Osteoblast (primary cell): ENCODE measurements around the gene PIGN. TPM values are rescaled to one million over a fixed set of nuclear protein-coding genes. Genes with fewer than 3 reads are reported as not detected.

Source experiments
- DNase-seq: peaks from one replicate; pipeline ENCODE4 v3.0.0; 2011; ENCODE audit warnings: low spot score, mixed read lengths; ENCODE audit not compliant: insufficient read length; ENCODE audit errors: missing footprints
- H2AFZ ChIP-seq: 2 replicates; pipeline ENCODE4 v1.6.0; 2011; ENCODE audit warnings: mild to moderate bottlenecking, low read length
- H3K27ac ChIP-seq: 2 replicates; pipeline ENCODE4 v1.5.1; 2011; ENCODE audit warnings: mild to moderate bottlenecking, low read depth, low read length, moderate library complexity
- H3K27me3 ChIP-seq: 2 replicates; pipeline ENCODE4 v1.6.0; 2012; ENCODE audit warnings: mild to moderate bottlenecking, control low read depth, inconsistent platforms, low read length, moderate library complexity; ENCODE audit not compliant: insufficient read depth
- H3K36me3 ChIP-seq: 2 replicates; pipeline ENCODE4 v1.5.1; 2011; ENCODE audit warnings: mild to moderate bottlenecking, low read length, control low read depth, moderate library complexity; ENCODE audit not compliant: insufficient read depth
- H3K4me1 ChIP-seq: 2 replicates; pipeline ENCODE4 v1.5.1; 2011; ENCODE audit warnings: mild to moderate bottlenecking, low read length, control low read depth, moderate library complexity; ENCODE audit not compliant: insufficient read depth
- H3K4me2 ChIP-seq: 2 replicates; pipeline ENCODE4 v1.6.0; 2011; ENCODE audit warnings: mild to moderate bottlenecking, low read length; ENCODE audit not compliant: insufficient read depth
- H3K4me3 ChIP-seq: fragments of 200-600 bp; sonication (generic); 3 replicates; pipeline ENCODE4 v1.5.1; 2012; ENCODE audit warnings: mild to moderate bottlenecking, low read length, inconsistent platforms; ENCODE audit not compliant: insufficient read depth
- H3K79me2 ChIP-seq: 2 replicates; pipeline ENCODE4 v1.6.0; 2012; ENCODE audit warnings: mild to moderate bottlenecking, low read length, control low read depth, inconsistent platforms; ENCODE audit not compliant: insufficient read depth
- H3K9me3 ChIP-seq: 2 replicates; pipeline ENCODE4 v1.5.1; 2011; ENCODE audit warnings: low read depth, low read length, control low read depth
- H4K20me1 ChIP-seq: 2 replicates; pipeline ENCODE4 v1.6.0; 2012; ENCODE audit warnings: mild to moderate bottlenecking, low read length, control low read depth; ENCODE audit not compliant: insufficient read depth
- total RNA-seq: library from RNA; depleted of rRNA; stranded (reverse); fragments of >200 nt; gene quantifications from 2 replicates; pipeline ENCODE4 v1.2.3, GENCODE V29; 2012
- TF ChIP-seq, protein P1 (sequence below): IDR thresholded peaks from 2 replicates; pipeline ENCODE4 v1.5.1; 2011; ENCODE audit warnings: mild to moderate bottlenecking, low read depth, low read length, moderate library complexity; ENCODE audit errors: extremely low read depth

Gene PIGN
- total RNA-seq, 1 donor: 44.2 TPM

DNA sequence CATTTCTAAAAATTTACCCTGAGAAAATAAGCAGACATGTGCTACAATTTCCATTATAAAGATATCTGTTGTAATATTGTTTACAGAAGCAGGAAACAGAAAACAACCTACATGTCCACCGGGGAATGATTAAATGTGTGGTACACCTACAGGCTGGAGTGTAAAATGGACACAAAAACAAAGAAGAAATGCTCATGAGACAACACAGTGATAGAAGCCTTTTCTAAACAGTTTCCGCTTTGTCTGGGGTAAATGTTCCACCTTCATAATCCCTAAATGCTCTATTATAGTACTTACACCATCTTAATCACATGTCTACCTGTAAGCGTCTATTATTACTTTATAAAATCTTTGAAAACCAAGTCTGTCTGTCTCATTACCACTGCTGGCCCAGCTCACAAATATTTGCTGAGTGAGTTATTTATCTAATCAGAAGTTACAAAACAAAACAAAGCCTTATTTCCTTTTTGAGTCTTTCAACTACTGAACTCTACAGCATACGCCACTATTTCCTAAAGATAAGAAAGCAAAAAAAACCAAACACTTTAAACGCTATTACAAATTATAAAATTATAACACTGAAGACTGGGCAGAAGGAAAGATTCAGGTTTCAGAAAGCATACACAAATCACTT is 95.3 kb downstream of the PIGN start:
- DNase-seq: no peak
- Histone ChIP-seq H3K27me3 (no peaks in the 10 kb centered on the region), H3K79me2 (no peaks in the 10 kb centered on the region), H3K4me3 (no peak overlapping the region), H3K4me2 (no peak overlapping the region), H3K9me3 (no peaks in the 10 kb centered on the region), H3K4me1 (peaks cover 4% of the 10 kb centered on the region), H3K27ac (no peak overlapping the region), H2AFZ (no peak overlapping the region), H4K20me1 (no peaks in the 10 kb centered on the region), H3K36me3 (no peaks in the 10 kb centered on the region)
- TF ChIP-seq, protein P1, sequence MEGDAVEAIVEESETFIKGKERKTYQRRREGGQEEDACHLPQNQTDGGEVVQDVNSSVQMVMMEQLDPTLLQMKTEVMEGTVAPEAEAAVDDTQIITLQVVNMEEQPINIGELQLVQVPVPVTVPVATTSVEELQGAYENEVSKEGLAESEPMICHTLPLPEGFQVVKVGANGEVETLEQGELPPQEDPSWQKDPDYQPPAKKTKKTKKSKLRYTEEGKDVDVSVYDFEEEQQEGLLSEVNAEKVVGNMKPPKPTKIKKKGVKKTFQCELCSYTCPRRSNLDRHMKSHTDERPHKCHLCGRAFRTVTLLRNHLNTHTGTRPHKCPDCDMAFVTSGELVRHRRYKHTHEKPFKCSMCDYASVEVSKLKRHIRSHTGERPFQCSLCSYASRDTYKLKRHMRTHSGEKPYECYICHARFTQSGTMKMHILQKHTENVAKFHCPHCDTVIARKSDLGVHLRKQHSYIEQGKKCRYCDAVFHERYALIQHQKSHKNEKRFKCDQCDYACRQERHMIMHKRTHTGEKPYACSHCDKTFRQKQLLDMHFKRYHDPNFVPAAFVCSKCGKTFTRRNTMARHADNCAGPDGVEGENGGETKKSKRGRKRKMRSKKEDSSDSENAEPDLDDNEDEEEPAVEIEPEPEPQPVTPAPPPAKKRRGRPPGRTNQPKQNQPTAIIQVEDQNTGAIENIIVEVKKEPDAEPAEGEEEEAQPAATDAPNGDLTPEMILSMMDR: no peak

- no peak overlapping the region for H3K4me2 ChIP-seq
- H3K27me3 ChIP-seq: no peaks in the 10 kb centered on the region
- no peaks in the 10 kb centered on the region for H3K79me2 ChIP-seq
- H3K36me3 ChIP-seq: no peaks in the 10 kb centered on the region
- H3K4me3 ChIP-seq: no peak overlapping the region
- no peaks in the 10 kb centered on the region for H3K9me3 ChIP-seq
- H3K27ac ChIP-seq: no peak overlapping the region
- TF ChIP-seq, protein P1: no peak
- no peak overlapping the region for H2AFZ ChIP-seq
- no peaks in the 10 kb centered on the region for H4K20me1 ChIP-seq
- no peak for DNase-seq
- H3K4me1 ChIP-seq: peaks cover 4% of the 10 kb centered on the region
Observed at GRCh38 chr18:62089174-62089573, 97.7 kb downstream of the PIGN start.

- TF ChIP-seq, protein P1: no peak
- no peaks in the 10 kb centered on the region for H3K27me3 ChIP-seq
- H3K4me3 ChIP-seq: no peak overlapping the region
- peak; percentile 5 for DNase-seq
- H3K9me3 ChIP-seq: no peaks in the 10 kb centered on the region
- peaks cover 4% of the 10 kb centered on the region for H3K4me1 ChIP-seq
- H3K79me2 ChIP-seq: no peaks in the 10 kb centered on the region
- H4K20me1 ChIP-seq: no peaks in the 10 kb centered on the region
- H3K36me3 ChIP-seq: no peaks in the 10 kb centered on the region
- no peak overlapping the region for H3K4me2 ChIP-seq
- H2AFZ ChIP-seq: no peak overlapping the region
- H3K27ac ChIP-seq: no peak overlapping the region
Observed at GRCh38 chr18:62088156-62088555, 98.7 kb downstream of the PIGN start.

- H3K36me3 ChIP-seq: no peaks in the 10 kb centered on the region
- H3K4me3 ChIP-seq: no peak overlapping the region
- no peak overlapping the region for H2AFZ ChIP-seq
- H3K27me3 ChIP-seq: no peaks in the 10 kb centered on the region
- DNase-seq: peak; percentile 14
- H3K9me3 ChIP-seq: no peaks in the 10 kb centered on the region
- H3K79me2 ChIP-seq: no peaks in the 10 kb centered on the region
- H3K4me2 ChIP-seq: no peak overlapping the region
- no peaks in the 10 kb centered on the region for H4K20me1 ChIP-seq
- H3K27ac ChIP-seq: no peak overlapping the region
- peaks cover 4% of the 10 kb centered on the region for H3K4me1 ChIP-seq
- TF ChIP-seq, protein P1: no peak
Observed at GRCh38 chr18:62085756-62086155, 101.1 kb downstream of the PIGN start.
